HL-60 (cell line): ENCODE results near the gene LNPK.

Experiments used
- TF ChIP-seq, protein P1 (sequence below): IDR thresholded peaks from one replicate; pipeline ENCODE4 v1.5.1; 2011; ENCODE audit warnings: low read length, control low read depth, inconsistent platforms; ENCODE audit not compliant: insufficient read depth
- TF ChIP-seq, protein P2 (sequence below): IDR thresholded peaks from 2 replicates; pipeline ENCODE4 v1.6.1; 2012; ENCODE audit warnings: low read depth; ENCODE audit not compliant: insufficient replicate concordance

DNA sequence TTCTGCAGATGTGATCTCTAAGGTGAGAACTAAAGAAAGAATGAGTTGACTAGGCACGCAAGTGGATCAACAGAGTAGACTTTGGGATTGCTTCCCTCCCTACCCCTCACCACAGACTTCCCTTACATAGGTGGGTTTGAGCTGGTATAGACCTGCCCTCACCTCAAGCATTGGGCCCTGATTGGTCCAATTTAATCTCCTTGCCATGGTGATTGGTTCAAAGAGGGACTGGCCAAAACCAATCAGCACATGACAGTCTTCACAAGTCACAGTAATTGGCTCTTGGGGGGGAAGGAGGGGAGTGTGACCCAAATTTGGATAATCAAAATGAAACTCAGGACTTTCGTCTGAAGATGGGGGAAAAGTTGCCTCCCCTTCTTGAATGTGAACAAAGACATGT is 36.6 kb upstream of the LNPK start:
- TF ChIP-seq, protein P1, sequence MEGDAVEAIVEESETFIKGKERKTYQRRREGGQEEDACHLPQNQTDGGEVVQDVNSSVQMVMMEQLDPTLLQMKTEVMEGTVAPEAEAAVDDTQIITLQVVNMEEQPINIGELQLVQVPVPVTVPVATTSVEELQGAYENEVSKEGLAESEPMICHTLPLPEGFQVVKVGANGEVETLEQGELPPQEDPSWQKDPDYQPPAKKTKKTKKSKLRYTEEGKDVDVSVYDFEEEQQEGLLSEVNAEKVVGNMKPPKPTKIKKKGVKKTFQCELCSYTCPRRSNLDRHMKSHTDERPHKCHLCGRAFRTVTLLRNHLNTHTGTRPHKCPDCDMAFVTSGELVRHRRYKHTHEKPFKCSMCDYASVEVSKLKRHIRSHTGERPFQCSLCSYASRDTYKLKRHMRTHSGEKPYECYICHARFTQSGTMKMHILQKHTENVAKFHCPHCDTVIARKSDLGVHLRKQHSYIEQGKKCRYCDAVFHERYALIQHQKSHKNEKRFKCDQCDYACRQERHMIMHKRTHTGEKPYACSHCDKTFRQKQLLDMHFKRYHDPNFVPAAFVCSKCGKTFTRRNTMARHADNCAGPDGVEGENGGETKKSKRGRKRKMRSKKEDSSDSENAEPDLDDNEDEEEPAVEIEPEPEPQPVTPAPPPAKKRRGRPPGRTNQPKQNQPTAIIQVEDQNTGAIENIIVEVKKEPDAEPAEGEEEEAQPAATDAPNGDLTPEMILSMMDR: no peak
- TF ChIP-seq, protein P2, sequence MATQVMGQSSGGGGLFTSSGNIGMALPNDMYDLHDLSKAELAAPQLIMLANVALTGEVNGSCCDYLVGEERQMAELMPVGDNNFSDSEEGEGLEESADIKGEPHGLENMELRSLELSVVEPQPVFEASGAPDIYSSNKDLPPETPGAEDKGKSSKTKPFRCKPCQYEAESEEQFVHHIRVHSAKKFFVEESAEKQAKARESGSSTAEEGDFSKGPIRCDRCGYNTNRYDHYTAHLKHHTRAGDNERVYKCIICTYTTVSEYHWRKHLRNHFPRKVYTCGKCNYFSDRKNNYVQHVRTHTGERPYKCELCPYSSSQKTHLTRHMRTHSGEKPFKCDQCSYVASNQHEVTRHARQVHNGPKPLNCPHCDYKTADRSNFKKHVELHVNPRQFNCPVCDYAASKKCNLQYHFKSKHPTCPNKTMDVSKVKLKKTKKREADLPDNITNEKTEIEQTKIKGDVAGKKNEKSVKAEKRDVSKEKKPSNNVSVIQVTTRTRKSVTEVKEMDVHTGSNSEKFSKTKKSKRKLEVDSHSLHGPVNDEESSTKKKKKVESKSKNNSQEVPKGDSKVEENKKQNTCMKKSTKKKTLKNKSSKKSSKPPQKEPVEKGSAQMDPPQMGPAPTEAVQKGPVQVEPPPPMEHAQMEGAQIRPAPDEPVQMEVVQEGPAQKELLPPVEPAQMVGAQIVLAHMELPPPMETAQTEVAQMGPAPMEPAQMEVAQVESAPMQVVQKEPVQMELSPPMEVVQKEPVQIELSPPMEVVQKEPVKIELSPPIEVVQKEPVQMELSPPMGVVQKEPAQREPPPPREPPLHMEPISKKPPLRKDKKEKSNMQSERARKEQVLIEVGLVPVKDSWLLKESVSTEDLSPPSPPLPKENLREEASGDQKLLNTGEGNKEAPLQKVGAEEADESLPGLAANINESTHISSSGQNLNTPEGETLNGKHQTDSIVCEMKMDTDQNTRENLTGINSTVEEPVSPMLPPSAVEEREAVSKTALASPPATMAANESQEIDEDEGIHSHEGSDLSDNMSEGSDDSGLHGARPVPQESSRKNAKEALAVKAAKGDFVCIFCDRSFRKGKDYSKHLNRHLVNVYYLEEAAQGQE: no peak
